Activated T-helper 9 cell treated with anti-CD3 and anti-CD28 coated beads, Interleukin-2, amount 50 U/mL, for 16 hours (primary cell): ENCODE measurements around the gene LRRC15.

Source experiments
- DNase-seq: peaks from one replicate; pipeline ENCODE4 v3.0.0-alpha.2; 2020; ENCODE audit warnings: low read depth

The LRRC15 gene

DNA sequence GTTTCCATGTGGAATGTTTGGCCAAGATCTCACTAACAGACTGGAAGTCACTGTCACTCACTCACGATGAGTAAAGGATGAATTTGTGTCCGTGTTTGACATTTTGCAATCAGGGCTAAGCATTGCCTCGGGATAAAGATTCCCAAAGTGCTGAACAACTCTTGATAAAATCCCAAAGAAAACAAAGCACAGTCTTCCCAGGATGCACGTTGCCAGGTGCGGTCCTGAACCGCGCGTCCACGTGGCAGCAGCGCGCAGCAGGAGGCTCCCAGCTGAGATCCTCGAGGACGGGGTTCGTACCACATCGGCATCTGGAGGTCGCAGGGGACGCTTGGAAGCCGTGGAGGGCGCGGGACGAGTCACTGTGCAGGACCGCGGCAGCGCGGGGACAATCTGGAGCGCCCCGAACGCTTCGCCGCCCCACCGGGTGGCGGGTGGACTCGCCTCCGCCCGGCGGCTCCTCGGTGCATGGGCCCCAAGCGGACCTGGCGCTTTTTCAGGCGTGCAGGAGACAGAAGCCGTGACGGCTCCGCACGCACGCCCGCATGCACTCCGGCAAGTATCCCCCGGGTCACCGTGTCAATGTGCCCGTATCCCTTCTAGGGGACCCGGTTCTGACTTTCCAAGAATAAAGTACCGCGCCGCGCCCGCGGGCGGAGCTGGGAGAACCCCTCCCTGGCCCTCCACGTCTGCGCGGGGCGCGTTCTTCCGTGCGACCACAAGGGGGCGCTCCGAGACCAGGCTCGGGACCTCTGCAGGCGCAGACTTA, 36.1 kb downstream of the LRRC15 start:
- peak; percentile 82 for DNase-seq

DNA sequence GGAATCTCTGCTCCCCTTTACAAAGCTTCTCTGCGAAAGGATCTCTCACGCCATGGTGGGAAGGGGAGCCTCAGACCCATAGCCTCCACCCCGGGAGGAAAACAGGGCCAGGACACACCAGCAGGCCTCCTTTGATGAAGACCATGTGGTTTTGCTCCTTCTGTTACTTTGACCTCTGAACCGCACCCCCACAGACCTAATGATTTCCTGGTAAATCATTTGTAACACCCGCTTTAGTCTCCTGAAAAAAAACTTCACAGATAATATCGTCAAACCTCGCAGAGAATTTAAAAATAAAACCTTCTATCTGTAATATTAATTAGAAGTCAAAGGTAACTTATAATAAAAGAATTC, 36.7 kb downstream of the LRRC15 start:
- DNase-seq, result no peak

DNA sequence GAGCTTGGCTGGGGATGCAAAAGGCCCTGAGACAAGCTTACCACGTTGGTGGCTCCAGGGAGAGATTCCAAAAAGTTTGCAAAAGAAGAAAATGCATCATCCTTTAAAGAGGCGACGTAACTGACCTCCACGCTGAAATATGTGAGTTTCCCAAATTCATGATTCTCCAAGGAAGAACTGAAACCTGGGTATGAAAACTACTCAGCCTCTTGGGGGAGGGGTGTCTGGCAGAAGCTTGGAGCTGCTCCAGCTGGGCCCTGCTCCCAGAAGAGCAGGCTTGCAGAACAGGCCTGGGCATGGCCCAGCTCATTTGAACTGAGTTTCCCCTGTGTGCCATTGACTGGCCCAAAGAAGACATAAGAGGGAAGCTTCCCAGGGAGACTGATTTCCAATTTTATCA, 39.0 kb downstream of the LRRC15 start:
- DNase-seq, result no peak

DNA sequence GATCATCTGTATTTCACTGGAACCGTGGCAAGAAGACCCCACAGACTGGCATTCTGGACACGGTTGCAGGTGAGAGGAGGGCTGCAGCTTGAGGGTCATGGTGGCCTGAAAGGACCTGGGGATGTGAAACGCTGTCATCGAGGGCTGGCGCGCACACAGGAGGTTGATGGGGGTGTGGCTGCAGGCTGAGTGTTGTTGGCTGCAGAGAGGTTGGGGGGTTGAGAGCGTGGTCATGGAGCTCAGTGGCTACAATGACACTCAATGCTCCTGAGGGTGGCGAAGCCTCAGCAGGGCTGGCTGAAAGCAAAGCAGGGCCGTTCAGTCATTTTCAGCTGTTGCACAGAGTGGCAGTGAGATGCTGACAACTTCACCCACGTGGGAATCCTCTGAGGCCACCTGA, 39.4 kb downstream of the LRRC15 start:
- DNase-seq, result no peak

DNA sequence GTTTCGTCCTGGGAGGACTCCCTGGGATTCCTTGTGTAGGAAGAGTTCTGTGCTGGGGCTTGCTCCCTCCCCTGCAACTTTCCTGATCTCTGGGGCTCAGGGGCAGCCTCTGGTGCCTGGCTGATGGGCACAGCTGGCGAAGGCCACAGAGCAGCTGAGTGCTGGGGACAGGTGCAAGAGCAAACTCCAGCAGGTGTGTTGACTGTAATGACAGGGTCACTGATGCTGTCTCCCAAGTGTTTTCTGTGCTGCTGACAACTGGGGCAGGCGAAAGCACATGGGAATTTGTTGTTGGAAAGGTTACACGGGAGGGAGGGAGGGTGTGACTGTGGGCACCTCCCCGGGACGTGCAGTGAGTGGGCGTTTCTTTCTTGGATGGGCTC, 40.0 kb downstream of the LRRC15 start:
- no peak for DNase-seq

DNA sequence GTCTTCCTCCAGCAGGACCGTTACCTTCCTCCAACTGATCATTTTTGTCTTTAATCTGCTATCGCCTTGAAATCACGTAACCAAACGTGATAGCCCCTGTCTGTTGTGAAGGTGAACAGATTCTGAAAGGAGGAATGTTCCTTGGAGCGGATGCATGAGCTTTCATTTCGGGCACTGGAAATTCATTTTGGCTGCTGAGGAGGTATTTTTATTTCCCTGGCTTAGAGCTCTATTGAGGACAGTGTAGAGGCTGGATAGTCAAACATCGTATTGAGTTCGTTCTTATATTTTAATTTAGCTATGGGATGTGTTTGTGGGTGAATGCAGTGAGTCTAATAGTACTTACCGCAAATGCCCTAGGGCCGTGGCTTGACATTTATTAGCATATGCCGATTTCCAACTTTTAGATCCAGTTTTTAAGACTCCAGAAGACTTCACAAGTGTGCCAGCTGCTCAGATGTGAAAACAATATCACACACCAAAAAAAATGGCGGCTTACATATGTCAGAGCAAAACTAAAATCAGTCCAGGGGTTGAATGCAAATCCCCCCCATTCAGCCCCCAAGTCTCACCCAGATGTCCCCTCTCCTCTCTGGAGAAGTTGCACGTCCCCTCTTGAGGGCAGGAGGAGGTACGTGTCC, 40.5 kb downstream of the LRRC15 start:
- no peak for DNase-seq

DNA sequence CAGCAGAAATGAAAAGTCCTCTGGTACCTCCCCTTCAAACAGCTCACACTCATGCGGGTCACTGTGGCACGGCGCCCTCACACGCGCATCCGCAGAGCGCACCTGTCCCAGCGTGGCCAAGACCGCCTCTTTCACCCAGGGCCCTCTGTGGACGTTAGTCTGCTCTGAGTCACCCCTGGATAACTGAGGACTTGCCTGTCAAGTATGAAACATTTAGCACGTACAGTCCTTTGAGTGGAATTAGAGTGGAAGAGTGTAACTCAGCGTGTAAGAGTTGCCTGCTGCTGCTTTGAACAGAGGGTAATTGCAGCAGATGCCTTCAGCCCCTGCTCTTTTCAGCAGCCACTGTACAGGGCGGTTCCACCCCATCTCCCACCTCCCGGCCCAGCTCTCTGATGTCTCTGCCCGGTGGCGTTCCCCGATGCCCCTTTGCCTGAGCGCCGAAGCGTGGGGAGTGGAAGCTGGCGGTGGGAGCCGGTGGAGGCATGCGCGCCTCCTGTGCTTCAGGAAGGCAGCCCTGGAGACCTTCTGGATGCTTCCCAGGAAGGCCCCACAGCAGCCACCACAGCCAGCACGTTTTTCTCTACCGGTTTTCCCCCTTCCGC, 41.4 kb downstream of the LRRC15 start:
- DNase-seq, result no peak

DNA sequence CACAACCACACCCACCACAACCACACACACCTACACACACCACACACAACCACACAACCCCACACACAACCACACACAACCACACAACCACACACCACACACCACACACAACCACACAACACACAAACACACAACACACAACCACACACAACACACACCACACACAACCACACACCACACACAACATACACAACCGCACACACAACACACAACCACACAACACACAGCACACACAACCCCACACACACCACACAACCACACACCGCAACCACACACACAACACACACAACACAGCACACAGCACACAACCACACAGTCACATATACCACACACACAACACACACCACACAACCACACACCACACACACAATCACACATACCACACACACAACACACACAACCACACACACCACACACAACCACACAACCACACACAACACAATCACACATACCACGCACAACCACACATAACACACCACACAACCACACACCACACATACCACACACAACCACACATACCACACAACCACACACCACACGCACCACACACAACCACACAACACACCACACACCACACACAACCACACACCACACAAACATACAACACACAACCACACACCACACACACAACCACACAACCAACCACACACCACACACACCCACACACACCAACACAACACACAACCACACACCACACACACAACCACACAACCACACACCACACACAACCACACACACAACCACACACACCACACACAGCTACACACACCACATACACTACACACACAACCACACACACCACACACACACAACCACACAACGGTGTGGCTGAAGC, 42.1 kb downstream of the LRRC15 start:
- no peak for DNase-seq

DNA sequence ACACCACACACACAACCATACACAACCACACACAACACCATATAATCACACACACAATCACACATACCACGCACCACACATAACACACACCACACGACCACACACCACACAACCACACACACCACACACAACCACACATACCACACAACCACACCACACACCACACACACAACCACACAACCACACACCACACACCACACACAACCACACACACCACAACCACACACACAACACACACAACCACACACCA, 42.6 kb downstream of the LRRC15 start:
- DNase-seq, result no peak

DNA sequence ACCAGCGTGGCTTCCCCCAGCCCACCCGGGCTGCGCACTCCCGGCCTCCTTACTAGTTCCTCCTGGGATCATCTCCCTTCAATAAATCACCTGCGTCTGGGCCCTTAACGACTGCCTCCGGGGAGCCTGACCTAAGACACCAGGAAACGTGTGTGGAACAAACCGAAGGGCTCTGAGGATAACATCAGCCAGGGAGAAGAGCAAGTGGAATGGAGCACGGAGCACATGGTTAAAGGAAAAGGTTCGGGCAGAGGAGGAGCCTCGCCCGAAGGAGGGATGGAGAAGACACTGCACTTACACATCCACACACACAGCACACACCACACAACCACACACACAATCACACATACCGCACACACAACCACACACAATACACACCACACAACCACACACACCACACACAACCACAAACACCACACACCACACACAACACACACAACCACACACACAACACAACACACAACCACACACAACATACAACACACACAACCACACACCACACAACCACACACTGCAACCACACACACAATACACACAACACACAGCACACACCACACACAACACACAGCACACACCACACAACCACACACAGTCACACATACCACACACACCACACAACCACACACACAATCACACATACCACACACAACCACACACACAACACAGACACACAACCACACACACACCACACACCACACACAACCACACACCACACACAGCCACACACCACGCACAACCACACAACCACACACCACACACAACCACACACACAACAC, 43.2 kb downstream of the LRRC15 start:
- DNase-seq, result no peak

DNA sequence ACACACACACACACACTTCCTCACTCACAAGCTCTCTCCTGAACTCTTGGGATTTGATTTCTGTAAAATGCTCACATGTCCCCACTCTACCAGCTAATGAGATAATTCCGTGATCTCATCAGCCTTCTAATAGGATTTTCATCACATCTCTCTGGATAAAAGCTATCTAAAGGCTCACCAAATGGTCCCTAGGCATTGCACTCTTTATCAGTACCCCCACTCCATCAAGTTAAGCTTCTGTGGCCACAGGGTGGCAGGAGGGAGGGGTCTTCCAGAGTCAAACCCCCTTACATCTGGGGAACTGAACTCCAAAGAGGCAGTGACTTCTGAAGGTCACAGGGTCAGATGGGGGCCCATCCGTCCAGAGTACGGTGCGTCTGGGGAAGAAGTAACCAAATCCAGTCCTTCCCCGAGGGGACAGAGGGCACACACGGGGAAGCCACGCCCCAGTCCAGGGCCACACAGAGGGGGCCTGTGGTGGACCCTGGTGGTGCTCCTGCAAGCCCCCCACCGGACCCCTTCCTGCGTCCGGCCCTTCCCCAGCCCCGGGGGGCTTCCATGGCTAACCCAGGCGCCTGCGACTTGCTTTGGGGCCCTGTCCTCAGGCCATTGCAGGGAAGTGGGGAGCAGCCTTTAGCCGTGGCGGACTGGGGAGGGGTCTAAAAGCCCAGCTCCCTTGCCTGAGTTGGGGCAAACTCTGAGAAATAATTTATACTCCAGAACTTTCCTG, 44.0 kb downstream of the LRRC15 start:
- no peak for DNase-seq

DNA sequence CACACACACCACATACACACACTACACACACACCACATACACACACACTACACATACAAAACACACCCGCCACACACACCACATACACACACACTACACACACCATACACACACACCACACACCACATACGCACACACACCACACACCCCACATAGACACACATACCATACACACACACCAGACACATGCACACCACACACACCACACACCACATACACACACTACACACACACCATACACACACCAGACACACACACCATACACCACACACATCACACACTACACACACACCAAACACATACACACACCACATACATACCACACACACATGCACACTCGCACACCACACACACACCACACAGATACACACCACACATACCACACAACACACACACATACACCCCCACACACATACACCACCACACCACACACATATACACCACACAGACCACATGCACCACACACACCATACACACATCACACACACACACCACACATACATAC, 44.7 kb downstream of the LRRC15 start:
- DNase-seq, result no peak

DNA sequence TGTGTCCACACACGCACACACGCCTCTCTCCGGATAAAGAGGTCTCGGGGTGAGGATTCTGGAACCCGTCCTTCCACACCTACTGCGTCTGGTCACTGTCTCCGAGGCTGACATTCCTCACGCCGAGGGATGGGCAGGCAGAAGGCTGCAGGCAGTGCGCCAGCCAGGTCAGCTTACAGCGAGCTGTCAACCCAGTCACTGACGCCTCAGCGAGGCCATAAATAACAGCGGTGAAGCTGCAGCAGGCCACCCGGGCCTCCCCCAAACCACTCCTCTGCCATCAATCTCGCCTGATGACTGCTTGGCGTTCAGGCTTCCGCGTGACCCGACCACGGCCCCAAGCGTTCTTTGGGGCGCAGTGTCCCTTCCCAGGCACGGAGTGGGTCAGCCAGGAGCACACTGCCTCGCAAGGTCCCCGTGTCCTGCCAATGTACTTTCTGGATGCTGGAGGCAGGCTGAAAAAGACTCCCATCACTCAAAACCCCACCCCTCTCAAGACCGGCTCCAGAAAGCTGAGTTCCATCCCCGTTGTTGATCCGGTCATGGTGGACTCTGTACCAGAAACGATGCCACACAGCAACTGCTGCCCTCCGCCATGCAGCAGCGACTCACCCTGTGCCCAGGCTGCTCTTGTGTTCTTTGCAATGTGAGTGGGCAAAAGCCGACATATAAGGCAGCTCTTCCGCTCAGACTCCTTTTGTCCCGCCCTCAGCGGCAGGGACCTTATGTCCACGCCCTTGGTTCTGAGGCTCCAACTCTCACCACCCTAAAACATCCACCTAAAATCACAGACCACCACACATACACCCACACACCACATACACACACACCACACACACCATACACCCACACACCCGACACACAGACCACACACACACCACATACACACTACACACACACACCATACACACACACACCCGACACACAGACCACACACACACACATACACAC, 45.5 kb downstream of the LRRC15 start:
- DNase-seq, result no peak

DNA sequence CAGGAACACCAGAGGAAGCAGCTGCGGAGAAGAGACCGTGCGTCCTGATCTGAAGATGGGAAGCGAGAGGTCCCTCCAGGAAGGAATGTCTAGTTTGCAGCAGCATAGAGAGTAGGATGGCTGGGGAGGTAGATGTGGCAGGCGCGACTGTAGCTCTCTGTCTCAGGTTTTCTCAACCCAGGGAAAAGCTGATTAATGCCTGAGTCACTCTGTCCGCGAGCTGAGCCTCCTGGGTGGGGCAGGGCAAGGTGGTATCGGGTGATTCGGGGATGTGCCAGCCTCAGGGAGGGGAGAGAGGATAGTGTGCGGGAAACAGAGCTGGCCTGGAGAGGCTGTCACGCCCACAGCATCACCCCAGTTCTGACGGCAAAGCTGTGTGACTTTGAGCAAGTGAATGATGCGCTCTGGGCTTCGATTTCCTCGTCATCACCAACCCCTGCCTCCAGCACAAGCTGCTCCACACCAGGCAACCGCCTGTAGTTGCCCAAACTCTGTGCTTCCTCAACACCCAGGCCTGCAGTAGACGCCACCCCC, 46.8 kb downstream of the LRRC15 start:
- DNase-seq, result no peak

DNA sequence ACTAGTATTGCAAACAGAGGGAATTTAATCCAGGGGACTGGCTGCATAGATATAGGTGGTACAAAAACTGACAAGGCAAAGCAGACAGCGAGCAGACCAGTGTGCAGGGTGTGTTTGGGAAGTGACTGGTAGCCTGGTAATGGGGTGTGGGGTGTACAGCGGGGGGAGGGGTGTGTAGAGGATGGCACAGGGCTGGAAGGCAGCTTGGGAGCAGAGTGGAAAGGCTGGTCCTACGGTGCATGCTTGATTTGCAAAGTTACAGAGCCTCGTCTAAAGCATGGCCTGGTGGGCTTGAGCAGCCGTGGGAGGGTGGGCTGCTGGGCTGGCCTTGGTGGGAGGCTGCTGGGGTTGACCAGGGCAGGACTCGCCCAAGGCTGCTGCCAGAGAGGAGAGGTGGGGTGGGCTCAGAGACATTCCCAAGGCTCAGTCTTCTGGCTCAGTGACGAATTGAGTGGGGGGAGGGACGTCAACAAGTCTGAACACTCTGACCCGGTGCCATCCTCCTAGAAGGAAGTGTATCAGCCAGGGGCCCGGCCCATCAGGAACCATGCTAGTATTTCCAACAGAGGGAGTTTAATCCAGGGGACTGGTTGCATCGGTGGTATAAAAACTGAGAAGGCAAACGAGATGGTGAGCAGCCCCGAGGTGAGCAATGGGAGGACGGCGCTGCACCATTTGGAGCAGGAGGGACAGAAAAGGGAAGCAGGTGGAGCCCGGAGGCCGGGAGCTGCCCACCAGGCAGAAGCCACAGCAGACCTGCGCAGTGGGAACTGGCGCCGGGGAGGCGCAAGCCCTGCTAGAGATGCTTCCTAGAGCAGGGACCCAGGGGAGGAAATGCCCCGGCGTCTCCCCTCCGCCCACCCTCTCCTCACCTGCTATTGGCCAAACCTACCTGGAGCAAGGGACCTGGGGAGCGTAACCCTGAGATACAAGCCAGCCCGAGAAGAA, 47.6 kb downstream of the LRRC15 start:
- no peak for DNase-seq

DNA sequence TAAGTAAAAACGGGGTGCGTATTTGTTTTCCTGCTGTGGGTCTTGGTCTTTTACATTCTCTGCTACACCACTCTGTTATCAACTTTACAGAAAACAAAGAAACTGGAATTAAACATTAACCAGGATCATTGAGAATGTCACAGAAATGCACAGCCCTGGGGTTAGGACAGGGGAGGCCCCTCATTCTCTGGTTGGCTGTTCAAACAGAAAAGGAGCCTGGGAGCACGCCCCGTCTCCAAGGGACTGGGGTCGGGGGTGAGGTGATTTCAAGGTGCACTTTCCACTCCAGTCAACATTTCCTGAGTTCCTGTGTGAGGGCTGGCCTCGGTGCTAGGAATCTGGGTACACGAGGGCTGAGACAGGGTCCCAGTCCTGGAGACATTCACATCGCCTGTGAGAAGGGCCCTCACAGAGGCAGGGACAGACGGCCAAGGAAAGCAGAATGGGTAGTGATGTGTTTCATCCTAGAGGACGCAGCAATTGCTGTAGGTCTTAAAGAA, 48.7 kb downstream of the LRRC15 start:
- no peak for DNase-seq

DNA sequence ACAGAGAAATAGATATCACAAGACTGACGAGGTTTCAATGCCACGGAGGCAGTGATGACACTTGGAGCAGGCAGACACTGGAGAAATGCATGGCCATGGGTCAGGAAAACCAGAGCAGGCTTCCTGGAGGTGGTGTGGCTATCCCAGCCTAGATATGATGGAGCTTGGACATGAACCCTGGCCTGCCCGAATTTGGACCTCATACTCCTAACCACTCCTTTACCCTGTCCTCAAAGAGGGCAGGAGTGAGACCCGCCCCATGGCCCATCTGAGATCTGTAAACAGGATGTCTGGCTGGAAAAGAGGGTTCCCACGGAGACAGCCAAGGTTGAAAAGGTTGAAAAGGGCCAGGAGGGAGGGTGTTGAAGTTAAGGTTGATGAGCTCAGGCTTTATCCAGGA, 49.4 kb downstream of the LRRC15 start:
- DNase-seq, result no peak

DNA sequence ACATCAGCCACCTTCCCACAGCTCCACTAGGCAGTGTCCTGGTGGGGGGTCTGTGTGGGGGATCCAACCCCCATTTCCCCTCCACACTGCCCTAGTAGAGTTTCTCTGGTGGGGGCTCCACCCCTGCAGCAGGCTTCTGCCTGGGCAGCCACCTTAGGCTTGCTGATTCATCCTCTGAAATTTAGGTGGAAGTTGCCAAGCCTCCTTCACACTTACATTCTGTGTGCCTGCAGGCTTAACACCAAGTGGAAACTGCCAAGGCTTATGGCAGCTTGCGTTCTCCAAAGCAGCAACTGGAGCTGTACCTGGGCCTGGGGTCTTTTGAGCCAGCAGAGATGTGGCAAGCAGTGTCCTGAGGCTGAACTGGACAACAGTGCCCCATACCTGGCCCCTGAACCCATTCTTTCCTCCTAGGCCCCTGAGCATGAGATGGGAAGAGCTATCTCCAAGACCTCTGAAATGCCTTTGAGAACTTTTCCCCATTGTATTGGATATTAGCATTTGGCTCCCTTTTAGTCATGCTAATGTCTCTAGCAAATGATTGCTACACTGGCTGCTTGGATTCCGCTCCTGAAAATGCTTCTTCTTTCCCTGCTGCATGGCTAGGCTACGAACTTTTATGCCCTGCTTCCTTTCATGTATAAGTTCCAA, 50.9 kb downstream of the LRRC15 start:
- no peak for DNase-seq
